ENCODE data around the gene LRRC74B.
"Not testable (repeated sequence)": the region's sequence is repeated elsewhere in the genome, so short reads cannot be mapped to it uniquely, and the experiment has no call there.

The LRRC74B gene

GRCh38 chr22:21077884-21078508, 32.2 kb downstream of the LRRC74B start:
- Histone ChIP-seq H3K27me3 (ENCODE audit: control insufficient read depth in 5 of 5, insufficient read depth in 4 of 5, low read length in 5 of 5) (peaks cover 0 to 10% (median 4%) of the 10 kb centered on the region in 5 donors), H3K9ac (ENCODE audit: low read length in 5 of 5) (no peak overlapping the region), H3K36me3 (ENCODE audit: control insufficient read depth in 5 of 5, insufficient read depth in 5 of 5, low read length in 5 of 5) (no peaks in the 10 kb centered on the region)

GRCh38 chr22:21078916-21079315, 33.2 kb downstream of the LRRC74B start:
- H3K4me3 ChIP-seq (ENCODE audit: low read depth in 1 of 5, low read length in 5 of 5), result no peak overlapping the region
- peaks cover 0 to 10% (median 4%) of the 10 kb centered on the region in 5 donors for H3K27me3 ChIP-seq (ENCODE audit: control insufficient read depth in 5 of 5, insufficient read depth in 4 of 5, low read length in 5 of 5)
- peaks cover 0 to 3% (median 0%) of the 10 kb centered on the region in 5 donors for H3K4me1 ChIP-seq (ENCODE audit: control insufficient read depth in 5 of 5, insufficient read depth in 5 of 5, low read length in 5 of 5)
- no peaks in the 10 kb centered on the region for H3K9me3 ChIP-seq (ENCODE audit: control insufficient read depth in 5 of 5, low read length in 5 of 5)
- H3K27ac ChIP-seq (ENCODE audit: low read depth, low read length), result no peak overlapping the region
- no peak overlapping the region for H3K9ac ChIP-seq (ENCODE audit: low read length in 5 of 5)
- no peaks in the 10 kb centered on the region for H3K36me3 ChIP-seq (ENCODE audit: control insufficient read depth in 5 of 5, insufficient read depth in 5 of 5, low read length in 5 of 5)

More at GRCh38 chr22:21077884-21078508, 32.2 kb downstream of the LRRC74B start:
- no peak overlapping the region for H3K4me3 ChIP-seq (ENCODE audit: low read depth in 1 of 5, low read length in 5 of 5)
- peaks cover 0 to 5% (median 0%) of the 10 kb centered on the region in 5 donors for H3K4me1 ChIP-seq (ENCODE audit: control insufficient read depth in 5 of 5, insufficient read depth in 5 of 5, low read length in 5 of 5)
- no peaks in the 10 kb centered on the region for H3K9me3 ChIP-seq (ENCODE audit: control insufficient read depth in 5 of 5, low read length in 5 of 5)
- H3K27ac ChIP-seq (ENCODE audit: low read depth, low read length), result no peak overlapping the region

- H3K4me1 ChIP-seq (ENCODE audit: control insufficient read depth in 5 of 5, insufficient read depth in 5 of 5, low read length in 5 of 5), result no peaks in the 10 kb centered on the region
- no peaks in the 10 kb centered on the region for H3K9me3 ChIP-seq (ENCODE audit: control insufficient read depth in 5 of 5, low read length in 5 of 5)
- no peak overlapping the region for H3K9ac ChIP-seq (ENCODE audit: low read length in 5 of 5)
- H3K27me3 ChIP-seq (ENCODE audit: control insufficient read depth in 5 of 5, insufficient read depth in 4 of 5, low read length in 5 of 5), result peaks cover 0 to 10% (median 4%) of the 10 kb centered on the region in 5 donors
- H3K36me3 ChIP-seq (ENCODE audit: control insufficient read depth in 5 of 5, insufficient read depth in 5 of 5, low read length in 5 of 5), result no peaks in the 10 kb centered on the region
- H3K4me3 ChIP-seq (ENCODE audit: low read depth in 1 of 5, low read length in 5 of 5), result no peak overlapping the region
- no peak overlapping the region for H3K27ac ChIP-seq (ENCODE audit: low read depth, low read length)
Measured at GRCh38 chr22:21079493-21079892, 33.7 kb downstream of the LRRC74B start.

- no peak overlapping the region for H3K9ac ChIP-seq (ENCODE audit: low read length in 5 of 5)
- H3K36me3 ChIP-seq (ENCODE audit: control insufficient read depth in 5 of 5, insufficient read depth in 5 of 5, low read length in 5 of 5), result no peaks in the 10 kb centered on the region
- no peaks in the 10 kb centered on the region for H3K4me1 ChIP-seq (ENCODE audit: control insufficient read depth in 5 of 5, insufficient read depth in 5 of 5, low read length in 5 of 5)
- H3K27me3 ChIP-seq (ENCODE audit: control insufficient read depth in 5 of 5, insufficient read depth in 4 of 5, low read length in 5 of 5), result peaks cover 0 to 10% (median 4%) of the 10 kb centered on the region in 5 donors
- H3K9me3 ChIP-seq (ENCODE audit: control insufficient read depth in 5 of 5, low read length in 5 of 5), result no peaks in the 10 kb centered on the region
- H3K4me3 ChIP-seq (ENCODE audit: low read depth in 1 of 5, low read length in 5 of 5), result no peak overlapping the region
- no peak overlapping the region for H3K27ac ChIP-seq (ENCODE audit: low read depth, low read length)
Measured at GRCh38 chr22:21080435-21081137, 34.8 kb downstream of the LRRC74B start.

- H3K9ac ChIP-seq (ENCODE audit: low read length in 5 of 5), result no peak overlapping the region
- H3K4me1 ChIP-seq (ENCODE audit: control insufficient read depth in 5 of 5, insufficient read depth in 5 of 5, low read length in 5 of 5), result no peaks in the 10 kb centered on the region
- no peak overlapping the region for H3K4me3 ChIP-seq (ENCODE audit: low read depth in 1 of 5, low read length in 5 of 5)
- H3K9me3 ChIP-seq (ENCODE audit: control insufficient read depth in 5 of 5, low read length in 5 of 5), result no peaks in the 10 kb centered on the region
- no peaks in the 10 kb centered on the region for H3K36me3 ChIP-seq (ENCODE audit: control insufficient read depth in 5 of 5, insufficient read depth in 5 of 5, low read length in 5 of 5)
- H3K27me3 ChIP-seq (ENCODE audit: control insufficient read depth in 5 of 5, insufficient read depth in 4 of 5, low read length in 5 of 5), result peaks cover 0 to 10% (median 4%) of the 10 kb centered on the region in 5 donors
- H3K27ac ChIP-seq (ENCODE audit: low read depth, low read length), result no peak overlapping the region
Measured at GRCh38 chr22:21082248-21082647, 36.5 kb downstream of the LRRC74B start.

- no peaks in the 10 kb centered on the region for H3K9me3 ChIP-seq (ENCODE audit: control insufficient read depth in 5 of 5, low read length in 5 of 5)
- no peaks in the 10 kb centered on the region for H3K27me3 ChIP-seq (ENCODE audit: control insufficient read depth in 5 of 5, insufficient read depth in 4 of 5, low read length in 5 of 5)
- no peaks in the 10 kb centered on the region for H3K4me1 ChIP-seq (ENCODE audit: control insufficient read depth in 5 of 5, insufficient read depth in 5 of 5, low read length in 5 of 5)
- no peak overlapping the region for H3K4me3 ChIP-seq (ENCODE audit: low read depth in 1 of 5, low read length in 5 of 5)
- no peaks in the 10 kb centered on the region for H3K36me3 ChIP-seq (ENCODE audit: control insufficient read depth in 5 of 5, insufficient read depth in 5 of 5, low read length in 5 of 5)
- no peak overlapping the region for H3K27ac ChIP-seq (ENCODE audit: low read depth, low read length)
- H3K9ac ChIP-seq (ENCODE audit: low read length in 5 of 5), result no peak overlapping the region
Measured at GRCh38 chr22:21087119-21087518, 41.4 kb downstream of the LRRC74B start.

- not testable (repeated sequence) for H3K9ac ChIP-seq (ENCODE audit: low read length in 5 of 5); H3K36me3 ChIP-seq (ENCODE audit: control insufficient read depth in 5 of 5, insufficient read depth in 5 of 5, low read length in 5 of 5); H3K4me1 ChIP-seq (ENCODE audit: control insufficient read depth in 5 of 5, insufficient read depth in 5 of 5, low read length in 5 of 5); H3K27me3 ChIP-seq (ENCODE audit: control insufficient read depth in 5 of 5, insufficient read depth in 4 of 5, low read length in 5 of 5); H3K27ac ChIP-seq (ENCODE audit: low read depth, low read length); H3K4me3 ChIP-seq (ENCODE audit: low read depth in 1 of 5, low read length in 5 of 5); H3K9me3 ChIP-seq (ENCODE audit: control insufficient read depth in 5 of 5, low read length in 5 of 5)
Measured at GRCh38 chr22:21087926-21088325, 42.2 kb downstream of the LRRC74B start.

GRCh38 chr22:21091220-21091619, 45.5 kb downstream of the LRRC74B start:
- H3K27me3 ChIP-seq (ENCODE audit: control insufficient read depth in 5 of 5, insufficient read depth in 4 of 5, low read length in 5 of 5); H3K9me3 ChIP-seq (ENCODE audit: control insufficient read depth in 5 of 5, low read length in 5 of 5); H3K9ac ChIP-seq (ENCODE audit: low read length in 5 of 5); H3K4me1 ChIP-seq (ENCODE audit: control insufficient read depth in 5 of 5, insufficient read depth in 5 of 5, low read length in 5 of 5); H3K4me3 ChIP-seq (ENCODE audit: low read depth in 1 of 5, low read length in 5 of 5); H3K36me3 ChIP-seq (ENCODE audit: control insufficient read depth in 5 of 5, insufficient read depth in 5 of 5, low read length in 5 of 5); H3K27ac ChIP-seq (ENCODE audit: low read depth, low read length): not testable (repeated sequence)

- Histone ChIP-seq H3K27ac (ENCODE audit: low read depth, low read length) (no peak overlapping the region), H3K27me3 (ENCODE audit: control insufficient read depth in 5 of 5, insufficient read depth in 4 of 5, low read length in 5 of 5) (peaks cover 0 to 2% (median under 1%) of the 10 kb centered on the region in 5 donors), H3K36me3 (ENCODE audit: control insufficient read depth in 5 of 5, insufficient read depth in 5 of 5, low read length in 5 of 5) (no peaks in the 10 kb centered on the region), H3K9me3 (ENCODE audit: control insufficient read depth in 5 of 5, low read length in 5 of 5) (peaks cover 0 to 2% (median 0%) of the 10 kb centered on the region in 5 donors), H3K9ac (ENCODE audit: low read length in 5 of 5) (no peak overlapping the region), H3K4me1 (ENCODE audit: control insufficient read depth in 5 of 5, insufficient read depth in 5 of 5, low read length in 5 of 5) (no peaks in the 10 kb centered on the region), H3K4me3 (ENCODE audit: low read depth in 1 of 5, low read length in 5 of 5) (no peak overlapping the region)
Measured at GRCh38 chr22:21092797-21093554, 47.2 kb downstream of the LRRC74B start.

GRCh38 chr22:21093555-21094137, 47.9 kb downstream of the LRRC74B start:
- H3K9me3 ChIP-seq (ENCODE audit: control insufficient read depth in 5 of 5, low read length in 5 of 5); H3K9ac ChIP-seq (ENCODE audit: low read length in 5 of 5); H3K4me3 ChIP-seq (ENCODE audit: low read depth in 1 of 5, low read length in 5 of 5); H3K36me3 ChIP-seq (ENCODE audit: control insufficient read depth in 5 of 5, insufficient read depth in 5 of 5, low read length in 5 of 5); H3K27ac ChIP-seq (ENCODE audit: low read depth, low read length); H3K27me3 ChIP-seq (ENCODE audit: control insufficient read depth in 5 of 5, insufficient read depth in 4 of 5, low read length in 5 of 5); H3K4me1 ChIP-seq (ENCODE audit: control insufficient read depth in 5 of 5, insufficient read depth in 5 of 5, low read length in 5 of 5): not testable (repeated sequence)

Measured in subcutaneous abdominal adipose tissue (tissue), 5 donors.